ENCODE measurements around the gene CFAP210.
A peak's percentile ranks its signal among the peaks of the same experiment; 100 is the strongest.
"Not testable (repeated sequence)": the region's sequence is repeated elsewhere in the genome, so short reads cannot be mapped to it uniquely, and the experiment has no call there.

Gene CFAP210

GRCh38 chr2:169704160-169704708, 10.0 kb upstream of the CFAP210 start:
- DNase-seq (ENCODE audit: extremely low read depth, low read depth), result no peak
- TF ChIP-seq CTCF (IDR thresholded peaks at IDR 0.05; ENCODE audit: low read depth, low read length, missing control alignments), result no peak
- no peak overlapping the region for H3K4me3 ChIP-seq (replicated peaks; ENCODE audit: low read depth, low read length)

GRCh38 chr2:169702996-169703395, 8.8 kb upstream of the CFAP210 start:
- DNase-seq (ENCODE audit: extremely low read depth, low read depth), result no peak
- TF ChIP-seq CTCF (IDR thresholded peaks at IDR 0.05; ENCODE audit: low read depth, low read length, missing control alignments), result no peak
- no peak overlapping the region for H3K4me3 ChIP-seq (replicated peaks; ENCODE audit: low read depth, low read length)

GRCh38 chr2:169699173-169699572, 5.0 kb upstream of the CFAP210 start:
- not testable (repeated sequence) for H3K4me3 ChIP-seq (replicated peaks; ENCODE audit: low read depth, low read length); DNase-seq (ENCODE audit: extremely low read depth, low read depth)

- DNase-seq (ENCODE audit: extremely low read depth, low read depth), result no peak
- H3K4me3 ChIP-seq (replicated peaks; ENCODE audit: low read depth, low read length), result no peak overlapping the region
- TF ChIP-seq CTCF (IDR thresholded peaks at IDR 0.05; ENCODE audit: low read depth, low read length, missing control alignments), result no peak
Observed at GRCh38 chr2:169696381-169696780, 2.2 kb upstream of the CFAP210 start.

- TF ChIP-seq CTCF (IDR thresholded peaks at IDR 0.05; ENCODE audit: low read depth, low read length, missing control alignments), result no peak
- peak overlapping the region; percentile 82 for H3K4me3 ChIP-seq (replicated peaks; ENCODE audit: low read depth, low read length)
- no peak for DNase-seq (ENCODE audit: extremely low read depth, low read depth)
Observed at GRCh38 chr2:169694894-169695260, 672 bp upstream of the CFAP210 start.

- TF ChIP-seq CTCF (IDR thresholded peaks at IDR 0.05; ENCODE audit: low read depth, low read length, missing control alignments), result no peak
- no peak for DNase-seq (ENCODE audit: extremely low read depth, low read depth)
- H3K4me3 ChIP-seq (replicated peaks; ENCODE audit: low read depth, low read length), result no peak overlapping the region; the same call in 1 of the 2 replicates
Observed at GRCh38 chr2:169693360-169693759, 845 bp downstream of the CFAP210 start.

GRCh38 chr2:169692718-169693117, 1.5 kb downstream of the CFAP210 start:
- TF ChIP-seq CTCF (IDR thresholded peaks at IDR 0.05; ENCODE audit: low read depth, low read length, missing control alignments), result no peak
- DNase-seq (ENCODE audit: extremely low read depth, low read depth), result no peak
- no peak overlapping the region for H3K4me3 ChIP-seq (replicated peaks; ENCODE audit: low read depth, low read length)

All from HFF-Myc (cell line).